Mesenchymal stem cell (in vitro differentiated cells and primary cell): Measurements from ENCODE around the gene GATAD2B. TPM values are rescaled to one million over a fixed set of nuclear protein-coding genes. Genes with fewer than 3 reads are reported as not detected.
A peak's percentile ranks its signal among the peaks of the same experiment; 100 is the strongest.

Experiments
- DNase-seq: peaks from one replicate; pipeline ENCODE4 v3.0.0-alpha.2; 2013
- H2AFZ ChIP-seq: one replicate; pipeline ENCODE4 v1.6.1; 2013; ENCODE audit warnings: low read depth, mild to moderate bottlenecking, control low read depth, inconsistent platforms, low read length, moderate library complexity
- H2AK5ac ChIP-seq: 2 replicates; pipeline ENCODE4 v1.6.1; 2013; ENCODE audit warnings: low read length, moderate library complexity, mild to moderate bottlenecking, inconsistent platforms; ENCODE audit not compliant: severe bottlenecking
- H2BK120ac ChIP-seq: one replicate; pipeline ENCODE4 v1.6.1; 2013; ENCODE audit warnings: low read depth, mild to moderate bottlenecking, inconsistent platforms, low read length, moderate library complexity
- H2BK12ac ChIP-seq, 2 experiments: one replicate each; pipeline ENCODE4 v1.6.1; 2013; ENCODE audit warnings: inconsistent platforms in 2 of 2, low read length in 2 of 2, mild to moderate bottlenecking in 2 of 2, moderate library complexity in 2 of 2, control low read depth in 1 of 2
- H2BK15ac ChIP-seq: one replicate; pipeline ENCODE4 v1.6.1; 2013; ENCODE audit warnings: mild to moderate bottlenecking, low read depth, inconsistent platforms; ENCODE audit not compliant: poor library complexity, severe bottlenecking
- H2BK5ac ChIP-seq: 2 replicates; pipeline ENCODE4 v1.6.1; 2013; ENCODE audit warnings: low read depth, mild to moderate bottlenecking, low read length, control low read depth, inconsistent platforms; ENCODE audit not compliant: poor library complexity, severe bottlenecking
- H3K14ac ChIP-seq, 2 experiments: one replicate each; pipeline ENCODE4 v1.6.1; 2013; ENCODE audit warnings: inconsistent platforms in 2 of 2, low read length in 2 of 2, control low read depth in 1 of 2, mild to moderate bottlenecking in 1 of 2, moderate library complexity in 1 of 2
- H3K18ac ChIP-seq, 2 experiments: one replicate each; pipeline ENCODE4 v1.6.1; 2013; ENCODE audit warnings: inconsistent platforms in 2 of 2, low read length in 2 of 2, control low read depth in 1 of 2, low read depth in 1 of 2, mild to moderate bottlenecking in 1 of 2
- H3K23ac ChIP-seq, 2 experiments: one replicate each; pipeline ENCODE4 v1.6.1; 2013; ENCODE audit warnings: inconsistent platforms in 2 of 2, low read length in 2 of 2, mild to moderate bottlenecking in 2 of 2, moderate library complexity in 2 of 2, control low read depth in 1 of 2
- H3K27ac ChIP-seq: 2 replicates; pipeline ENCODE4 v1.5.1; 2013; ENCODE audit warnings: mild to moderate bottlenecking, moderate library complexity, low read length, control low read depth, inconsistent platforms; ENCODE audit not compliant: poor library complexity, severe bottlenecking
- H3K27me3 ChIP-seq, 2 experiments: 2 replicates each; pipeline versions ENCODE4 v1.6.1 to v1.7.0; 2013; ENCODE audit warnings: low read length in 2 of 2, mild to moderate bottlenecking in 2 of 2, moderate library complexity in 2 of 2, control low read depth in 1 of 2, inconsistent platforms in 1 of 2; ENCODE audit not compliant: control insufficient read depth in 1 of 2, insufficient read depth in 1 of 2
- H3K36me3 ChIP-seq, 2 experiments: 2 replicates each; pipeline versions ENCODE4 v1.6.1 to v1.7.0; 2013; ENCODE audit warnings: low read length in 2 of 2, control low read depth in 1 of 2, inconsistent platforms in 1 of 2, low read depth in 1 of 2, mild to moderate bottlenecking in 1 of 2; ENCODE audit not compliant: insufficient read depth in 2 of 2, control insufficient read depth in 1 of 2
- H3K4ac ChIP-seq, 2 experiments: one replicate each; pipeline ENCODE4 v1.6.1; 2013; ENCODE audit warnings: inconsistent platforms in 2 of 2, low read length in 2 of 2, mild to moderate bottlenecking in 2 of 2, moderate library complexity in 2 of 2, control low read depth in 1 of 2, low read depth in 1 of 2
- H3K4me1 ChIP-seq: 2 replicates; pipeline ENCODE4 v1.6.1; 2013; ENCODE audit warnings: low read depth, low read length, control low read depth; ENCODE audit not compliant: control insufficient read depth, insufficient read depth
- H3K4me2 ChIP-seq: 2 replicates; pipeline ENCODE4 v1.6.1; 2013; ENCODE audit warnings: low read length, mild to moderate bottlenecking, inconsistent platforms; ENCODE audit not compliant: poor library complexity, severe bottlenecking
- H3K4me3 ChIP-seq, 2 experiments: 2 replicates each; pipeline versions ENCODE4 v1.5.1 to v1.7.0; 2013; ENCODE audit warnings: low read length in 2 of 2, mild to moderate bottlenecking in 2 of 2, control low read depth in 1 of 2, low read depth in 1 of 2; ENCODE audit not compliant: insufficient read depth in 1 of 2
- H3K79me1 ChIP-seq: replicated peaks from 2 replicates; pipeline ENCODE4 v1.6.1; 2013; ENCODE audit warnings: mild to moderate bottlenecking, control low read depth, low read length, inconsistent platforms; ENCODE audit not compliant: poor library complexity, severe bottlenecking
- H3K9ac ChIP-seq: 2 replicates; pipeline ENCODE4 v1.7.0; 2013; ENCODE audit warnings: mild to moderate bottlenecking, low read length, moderate library complexity
- H3K9me3 ChIP-seq: 2 replicates; pipeline ENCODE4 v1.7.0; 2013; ENCODE audit warnings: mild to moderate bottlenecking, low read length; ENCODE audit not compliant: control insufficient read depth
- H4K8ac ChIP-seq: one replicate; pipeline ENCODE4 v1.6.1; 2013; ENCODE audit warnings: inconsistent platforms, mild to moderate bottlenecking, low read length, moderate library complexity
- H4K91ac ChIP-seq: one replicate; pipeline ENCODE4 v1.6.1; 2013; ENCODE audit warnings: mild to moderate bottlenecking, low read length, inconsistent platforms
- WGBS: methylation state at CpG from one replicate; pipeline ENCODE4 v1.1.7; 2013; ENCODE audit warnings: mixed read lengths; 5-methylcytosine and 5-hydroxymethylcytosine counted together
- small RNA-seq: library from polyadenylated mRNA; stranded (forward); fragments of <200 nt; extraction: miRNeasy Mini kit (QIAGEN cat#:217004); gene quantifications from one replicate; pipeline ENCODE3, GENCODE V24; 2013; ENCODE audit warnings: low read depth

The GATAD2B gene

DNA sequence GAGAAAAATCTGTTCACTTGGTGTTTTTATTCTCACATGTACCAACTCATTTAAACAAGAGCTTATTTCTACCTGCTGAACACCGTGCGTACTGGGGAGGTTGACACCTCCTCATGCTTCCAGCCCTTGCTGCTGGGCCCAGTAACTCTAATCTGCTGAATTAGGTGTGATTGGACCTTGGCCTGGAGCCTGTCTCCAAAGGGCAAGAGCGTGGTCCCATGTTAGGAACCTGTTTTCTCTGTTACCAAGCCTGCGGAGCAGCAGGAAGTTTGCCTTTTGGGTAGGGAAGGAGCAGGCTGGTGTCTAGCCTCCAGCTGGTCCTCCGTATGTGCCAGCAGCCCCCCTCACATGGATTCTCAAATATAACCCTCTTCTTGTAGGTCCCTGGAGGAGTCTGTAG is 158.5 kb downstream of the GATAD2B start:
- no peak overlapping the region for H2BK5ac ChIP-seq
- no peak overlapping the region for H3K4me2 ChIP-seq
- H3K23ac ChIP-seq = no peak overlapping the region
- H2BK15ac ChIP-seq = no peak overlapping the region
- DNase-seq = no peak
- no peak overlapping the region for H2BK120ac ChIP-seq
- no peak overlapping the region for H2BK12ac ChIP-seq
- WGBS = 97% methylated on average over 5 of the region's 5 CpGs
- no peak overlapping the region for H2AFZ ChIP-seq
- H3K14ac ChIP-seq = no peak overlapping the region
- no peak overlapping the region for H3K4me3 ChIP-seq
- H3K4me1 ChIP-seq = no peaks in the 10 kb centered on the region
- H3K9me3 ChIP-seq = no peaks in the 10 kb centered on the region
- no peak overlapping the region for H4K8ac ChIP-seq
- H3K27ac ChIP-seq = no peak overlapping the region
- H2AK5ac ChIP-seq = no peak overlapping the region
- peak overlapping the region; percentile 6 for H3K9ac ChIP-seq
- peaks cover 72 to 88% of the 10 kb centered on the region in 2 experiments for H3K36me3 ChIP-seq
- H3K27me3 ChIP-seq = no peaks in the 10 kb centered on the region
- H3K79me1 ChIP-seq = no peaks in the 10 kb centered on the region
- no peak overlapping the region for H3K4ac ChIP-seq
- H4K91ac ChIP-seq = peak overlapping the region; percentile 14
- H3K18ac ChIP-seq = no peak overlapping the region

DNA sequence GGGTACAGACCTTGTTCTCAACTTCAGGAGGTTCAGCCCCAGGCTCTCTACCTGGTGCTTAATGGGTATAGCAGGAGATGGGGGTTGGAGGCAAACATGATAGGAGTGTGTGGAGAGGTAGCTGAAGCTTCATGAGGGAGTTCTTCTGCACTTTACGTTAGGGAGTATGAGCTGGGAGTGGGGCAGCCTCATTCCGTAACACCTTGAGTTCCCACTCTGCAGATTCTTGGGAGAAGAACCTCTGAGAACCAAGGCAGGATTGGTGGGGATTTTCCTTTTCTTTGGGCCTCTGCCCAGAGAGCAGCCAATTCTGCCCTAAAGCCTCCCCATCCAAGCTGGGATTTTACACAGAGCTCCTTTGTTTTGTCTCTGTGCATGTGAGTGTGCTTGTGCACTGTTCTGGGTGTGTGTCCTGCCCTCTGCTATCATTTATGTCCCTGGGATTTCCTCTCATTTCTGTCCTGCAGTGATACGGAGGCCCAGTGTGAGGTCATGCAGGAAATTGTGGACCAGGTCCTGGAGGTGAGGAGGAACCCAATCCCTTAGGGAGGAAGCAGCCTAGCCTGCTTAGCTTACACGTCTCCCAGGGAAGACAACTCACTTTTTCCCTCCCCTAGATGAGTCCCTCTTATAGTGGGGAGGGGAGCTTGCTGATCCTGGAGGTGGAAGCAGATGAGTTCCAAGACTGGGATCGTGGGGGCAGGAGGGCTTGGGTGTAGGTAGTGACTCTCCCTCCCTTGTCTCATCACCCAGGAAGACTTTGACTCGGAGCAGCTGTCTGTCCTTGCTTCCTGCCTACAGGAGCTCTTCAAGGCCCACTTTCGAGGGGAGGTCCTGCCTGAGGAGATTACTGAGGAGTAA is 159.2 kb downstream of the GATAD2B start:
- no peaks in the 10 kb centered on the region for H3K27me3 ChIP-seq
- H3K4me2 ChIP-seq = no peak overlapping the region
- H3K9ac ChIP-seq = peak overlapping the region; percentile 6
- no peaks in the 10 kb centered on the region for H3K4me1 ChIP-seq
- H3K36me3 ChIP-seq = peaks cover 71 to 88% of the 10 kb centered on the region in 2 experiments
- H2AFZ ChIP-seq = no peak overlapping the region
- no peak overlapping the region for H3K4ac ChIP-seq
- H3K79me1 ChIP-seq = no peaks in the 10 kb centered on the region
- DNase-seq = no peak
- H2AK5ac ChIP-seq = no peak overlapping the region
- no peak overlapping the region for H2BK120ac ChIP-seq
- H3K18ac ChIP-seq = no peak overlapping the region
- no peak overlapping the region for H3K23ac ChIP-seq
- no peak overlapping the region for H2BK5ac ChIP-seq
- H3K4me3 ChIP-seq = no peak overlapping the region
- H3K14ac ChIP-seq = no peak overlapping the region
- H4K91ac ChIP-seq = no peak overlapping the region
- 76% methylated on average over 4 of the region's 7 CpGs for WGBS
- H4K8ac ChIP-seq = no peak overlapping the region
- no peak overlapping the region for H2BK15ac ChIP-seq
- H3K27ac ChIP-seq = no peak overlapping the region
- no peaks in the 10 kb centered on the region for H3K9me3 ChIP-seq
- no peak overlapping the region for H2BK12ac ChIP-seq

DNA sequence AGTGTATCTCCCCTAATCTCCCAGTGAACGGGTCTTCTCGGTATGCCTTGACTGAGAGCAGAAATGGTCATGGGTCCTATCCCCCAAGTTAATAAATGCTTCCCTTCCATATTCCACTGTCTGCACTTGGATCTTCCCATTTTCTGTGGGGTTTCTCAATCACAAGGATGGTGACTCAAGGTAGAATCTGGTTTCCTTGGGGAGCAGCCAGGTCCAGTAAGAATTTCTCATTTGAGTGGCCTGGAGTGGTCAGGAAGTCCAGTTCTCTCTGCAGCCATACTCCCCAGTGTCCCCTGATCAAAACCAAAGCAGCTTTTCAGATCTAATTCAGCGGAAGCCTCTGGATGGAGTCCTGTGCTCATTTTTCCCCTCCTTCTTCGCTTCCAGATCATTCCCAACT is 162.3 kb downstream of the GATAD2B start:
- H3K36me3 ChIP-seq = peaks cover 75 to 89% of the 10 kb centered on the region in 2 experiments
- no peak for DNase-seq
- H4K8ac ChIP-seq = no peak overlapping the region
- H4K91ac ChIP-seq = no peak overlapping the region
- no peak overlapping the region for H3K18ac ChIP-seq
- H2AK5ac ChIP-seq = no peak overlapping the region
- no peak overlapping the region for H2BK5ac ChIP-seq
- no peak overlapping the region for H3K4me2 ChIP-seq
- no peak overlapping the region for H3K27ac ChIP-seq
- H3K9ac ChIP-seq = peak overlapping the region; percentile 3
- H2AFZ ChIP-seq = no peak overlapping the region
- H3K4ac ChIP-seq = no peak overlapping the region
- no peak overlapping the region for H3K4me3 ChIP-seq
- no peaks in the 10 kb centered on the region for H3K27me3 ChIP-seq
- H2BK120ac ChIP-seq = no peak overlapping the region
- no peak overlapping the region for H2BK15ac ChIP-seq
- peaks cover 2% of the 10 kb centered on the region for H3K79me1 ChIP-seq
- peaks cover 6% of the 10 kb centered on the region for H3K4me1 ChIP-seq
- H3K9me3 ChIP-seq = no peaks in the 10 kb centered on the region
- H3K23ac ChIP-seq = no peak overlapping the region
- 100% methylated on average over 4 of the region's 4 CpGs for WGBS
- H2BK12ac ChIP-seq = no peak overlapping the region
- no peak overlapping the region for H3K14ac ChIP-seq

Small RNA genes within 50 kb of the gene (small RNA-seq; reads per million reads assigned to genes)
- gene AL831737.1 (not detected), gene MIR6737 (1.4 reads per million), gene RF00019 (not detected)
